Endometrium (tissue), 2 donors: ENCODE measurements around the gene TAGLN.

Experiments
- FAIRE-seq: peaks from 2 replicates; lab custom pipeline; 2012; peaks lifted over from hg19 to GRCh38; lab: Jason Lieb, UNC
- donor health status: control.
- donor health status: control.

Gene TAGLN

GRCh38 chr11:117199053-117199915 lies at the start of gene TAGLN:
Gene TAGLN (plus strand): TSS chr11:117199370. CDS start chr11:117203014, 3,644 bp downstream.
- FAIRE-seq, result peak; percentile 29

DNA sequence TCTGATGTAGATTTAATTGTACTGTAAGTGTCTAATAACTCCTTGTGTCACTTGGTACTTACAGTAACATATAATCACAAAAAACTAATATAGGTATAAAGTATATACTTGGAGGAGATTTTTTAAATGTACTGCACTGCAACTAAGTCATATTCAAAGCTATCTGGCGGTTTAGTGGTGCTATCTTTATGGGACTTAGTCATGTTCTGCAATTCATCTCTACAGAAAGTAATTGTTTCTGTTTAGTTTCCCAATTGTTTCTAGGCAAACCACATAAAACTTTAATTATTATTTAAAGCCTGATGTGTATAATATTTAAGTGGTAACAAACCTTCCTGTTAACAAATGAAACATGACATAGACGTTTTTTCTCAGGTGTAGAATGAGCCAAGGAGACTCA lies 47.1 kb upstream of the TAGLN start:
- FAIRE-seq, result no peak

GRCh38 chr11:117154468-117154867 lies 44.7 kb upstream of the TAGLN start:
- FAIRE-seq, result no peak

GRCh38 chr11:117157507-117157906 lies 41.7 kb upstream of the TAGLN start:
- no peak for FAIRE-seq

DNA sequence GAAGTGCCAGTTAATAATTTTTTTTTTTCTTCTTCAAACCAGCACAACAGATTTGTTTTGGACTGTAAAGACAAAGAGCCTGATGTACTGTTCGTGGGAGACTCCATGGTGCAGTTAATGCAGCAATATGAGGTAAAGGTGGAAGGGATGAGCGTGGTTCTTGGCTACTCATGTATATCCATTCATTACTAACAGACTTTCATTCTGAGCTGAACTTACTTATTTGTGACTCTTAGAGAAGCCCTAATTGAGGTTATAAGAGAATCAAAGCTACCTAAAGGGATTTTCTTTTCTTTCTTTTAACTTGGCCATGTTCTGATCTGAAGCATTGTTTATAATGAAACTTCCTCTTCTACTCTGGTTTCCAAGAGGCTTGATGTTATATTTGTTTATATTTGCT lies 39.3 kb upstream of the TAGLN start:
- no peak for FAIRE-seq

DNA sequence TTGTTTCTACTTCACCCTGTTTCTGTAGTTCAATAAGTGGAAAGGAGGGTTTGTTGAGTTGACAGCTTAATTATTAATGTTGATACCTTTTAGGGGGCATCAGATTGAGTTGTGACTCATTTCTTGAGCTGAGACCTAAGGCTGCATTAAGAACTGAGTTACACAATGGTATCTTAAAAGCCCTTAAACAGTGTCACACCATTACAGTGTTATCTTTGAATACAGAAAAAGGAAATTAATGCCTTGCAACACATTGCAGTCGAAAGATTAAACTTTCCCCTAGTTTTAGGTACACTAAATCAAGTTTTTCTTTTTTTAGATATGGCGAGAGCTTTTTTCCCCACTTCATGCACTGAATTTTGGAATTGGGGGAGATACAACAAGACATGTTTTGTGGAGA lies 38.3 kb upstream of the TAGLN start:
- FAIRE-seq, result no peak

- no peak for FAIRE-seq
Observed at GRCh38 chr11:117166491-117166890, 32.7 kb upstream of the TAGLN start.

GRCh38 chr11:117169736-117170135 lies 29.4 kb upstream of the TAGLN start:
- FAIRE-seq, result no peak

GRCh38 chr11:117170210-117170609 lies 29.0 kb upstream of the TAGLN start:
- FAIRE-seq, result no peak

DNA sequence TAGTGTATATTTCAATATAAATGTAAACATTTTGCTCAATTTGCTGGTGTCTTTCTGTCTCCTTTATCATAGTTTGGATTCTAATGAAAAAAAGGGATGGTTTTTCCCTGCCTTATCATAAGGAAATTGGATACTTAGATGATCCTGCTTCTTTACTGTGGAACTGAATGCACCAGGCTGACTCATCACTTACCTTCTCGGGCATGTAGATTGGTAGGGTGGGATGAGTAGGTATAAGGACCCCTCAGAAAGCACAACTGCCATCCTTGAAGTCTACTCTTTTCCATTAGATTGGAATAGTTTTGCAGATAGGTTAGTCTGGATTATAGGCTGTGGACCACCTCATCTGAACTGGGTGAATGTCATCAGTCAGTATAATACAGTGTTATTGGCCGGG lies 28.2 kb upstream of the TAGLN start:
- FAIRE-seq, result no peak

- FAIRE-seq, result no peak
Observed at GRCh38 chr11:117171404-117172061, 27.6 kb upstream of the TAGLN start.

GRCh38 chr11:117172724-117173421 lies 26.3 kb upstream of the TAGLN start:
- no peak for FAIRE-seq

GRCh38 chr11:117175104-117175503 lies 24.1 kb upstream of the TAGLN start:
- no peak for FAIRE-seq

- FAIRE-seq, result no peak
Observed at GRCh38 chr11:117175781-117176180, 23.4 kb upstream of the TAGLN start.

DNA sequence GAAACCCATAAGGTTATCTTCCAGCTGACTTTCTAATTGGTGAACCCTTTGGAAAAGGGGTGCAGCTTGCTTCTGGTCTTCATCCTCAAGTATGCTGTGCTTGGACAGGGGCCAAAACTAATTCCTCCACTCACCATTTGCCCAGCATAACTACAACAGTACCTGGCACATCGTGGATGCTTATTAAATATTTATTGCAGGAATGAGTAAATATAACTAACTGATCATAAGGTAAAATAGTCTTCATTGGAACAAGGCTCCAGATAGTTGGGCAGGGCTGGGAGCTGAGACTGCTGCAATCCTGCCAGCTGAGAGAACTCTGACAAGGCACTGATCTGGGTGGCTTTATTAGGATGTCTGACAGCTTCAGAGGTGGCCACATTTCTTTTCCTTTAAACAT lies 23.0 kb upstream of the TAGLN start:
- no peak for FAIRE-seq

DNA sequence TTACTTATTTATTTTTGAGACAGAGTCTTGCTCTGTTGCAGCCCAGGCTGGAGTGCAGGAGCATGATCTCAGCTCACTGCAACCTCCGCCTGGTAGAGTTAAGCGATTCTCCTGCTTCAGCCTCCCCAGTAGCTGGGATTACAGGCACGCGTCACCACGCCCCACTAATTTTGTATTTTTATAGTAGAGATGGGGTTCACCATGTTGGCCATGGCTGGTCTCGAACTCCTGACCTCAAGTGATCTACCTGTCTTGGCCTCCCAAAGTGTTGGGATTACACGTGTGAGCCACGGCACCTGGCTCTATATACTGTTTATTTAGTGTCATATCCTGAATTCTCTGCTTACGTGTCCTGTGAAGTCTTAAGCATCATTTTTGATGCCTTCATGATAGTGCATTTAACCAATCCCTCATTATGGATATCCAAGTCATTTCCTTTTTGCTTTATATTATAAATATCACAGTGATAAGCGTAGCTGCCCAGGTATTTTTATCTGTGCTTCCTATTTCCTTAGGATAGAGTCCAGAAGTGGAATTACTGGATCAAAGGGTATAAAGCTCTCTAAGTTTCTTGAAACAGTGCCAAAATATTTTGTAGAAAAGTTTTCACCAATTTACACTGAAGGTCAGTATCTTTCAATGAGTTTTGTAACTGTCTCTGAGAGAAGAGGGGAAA lies 21.5 kb upstream of the TAGLN start:
- peak; percentile 8 for FAIRE-seq

DNA sequence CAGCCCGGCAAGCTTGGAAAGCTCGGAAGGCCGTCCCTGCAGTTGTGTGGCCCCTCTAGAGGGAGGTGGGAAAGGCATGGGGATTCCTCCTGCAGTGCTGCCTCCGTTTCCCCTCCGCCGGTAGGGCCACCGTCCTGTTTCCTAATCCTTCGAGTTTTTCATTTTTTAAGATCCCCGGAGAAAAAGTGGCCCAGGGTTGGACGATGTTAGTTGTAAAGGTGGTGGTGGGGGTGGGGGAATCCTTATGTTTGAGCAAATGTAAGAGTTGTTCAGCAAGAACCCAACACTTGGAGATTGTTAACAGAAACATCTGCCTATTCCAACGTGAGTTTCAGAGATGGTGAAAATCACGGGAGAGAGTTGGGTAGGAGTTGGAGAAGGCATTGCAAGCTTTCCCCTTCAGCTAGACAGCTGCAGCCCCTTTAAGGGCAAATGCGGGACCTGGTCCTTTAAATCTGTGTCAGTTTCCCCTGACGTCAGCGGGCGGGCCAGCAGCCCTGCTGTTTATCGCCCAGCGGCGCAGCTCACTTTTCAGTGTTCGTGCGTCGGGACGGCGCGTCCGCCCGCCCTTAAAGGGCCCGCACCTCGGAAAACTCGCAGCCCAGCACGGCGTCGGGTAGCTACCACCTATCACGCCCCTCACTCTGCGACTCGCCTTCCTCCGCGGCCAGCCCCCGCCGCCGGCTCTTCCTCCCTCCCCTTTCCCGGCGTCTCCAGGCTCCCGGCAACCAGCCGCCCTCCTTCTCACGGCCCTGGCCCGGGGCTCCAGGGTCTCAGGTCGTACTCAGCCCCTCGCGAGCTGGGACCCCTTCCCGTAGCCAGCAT lies 20.7 kb upstream of the TAGLN start, which contains the start of gene SIDT2:
SIDT2 (plus strand) TSS at position 534 of the 825 bp plus-strand sequence. CDS start 521 bp downstream, outside the sequence.
- peak; percentile 88 for FAIRE-seq

DNA sequence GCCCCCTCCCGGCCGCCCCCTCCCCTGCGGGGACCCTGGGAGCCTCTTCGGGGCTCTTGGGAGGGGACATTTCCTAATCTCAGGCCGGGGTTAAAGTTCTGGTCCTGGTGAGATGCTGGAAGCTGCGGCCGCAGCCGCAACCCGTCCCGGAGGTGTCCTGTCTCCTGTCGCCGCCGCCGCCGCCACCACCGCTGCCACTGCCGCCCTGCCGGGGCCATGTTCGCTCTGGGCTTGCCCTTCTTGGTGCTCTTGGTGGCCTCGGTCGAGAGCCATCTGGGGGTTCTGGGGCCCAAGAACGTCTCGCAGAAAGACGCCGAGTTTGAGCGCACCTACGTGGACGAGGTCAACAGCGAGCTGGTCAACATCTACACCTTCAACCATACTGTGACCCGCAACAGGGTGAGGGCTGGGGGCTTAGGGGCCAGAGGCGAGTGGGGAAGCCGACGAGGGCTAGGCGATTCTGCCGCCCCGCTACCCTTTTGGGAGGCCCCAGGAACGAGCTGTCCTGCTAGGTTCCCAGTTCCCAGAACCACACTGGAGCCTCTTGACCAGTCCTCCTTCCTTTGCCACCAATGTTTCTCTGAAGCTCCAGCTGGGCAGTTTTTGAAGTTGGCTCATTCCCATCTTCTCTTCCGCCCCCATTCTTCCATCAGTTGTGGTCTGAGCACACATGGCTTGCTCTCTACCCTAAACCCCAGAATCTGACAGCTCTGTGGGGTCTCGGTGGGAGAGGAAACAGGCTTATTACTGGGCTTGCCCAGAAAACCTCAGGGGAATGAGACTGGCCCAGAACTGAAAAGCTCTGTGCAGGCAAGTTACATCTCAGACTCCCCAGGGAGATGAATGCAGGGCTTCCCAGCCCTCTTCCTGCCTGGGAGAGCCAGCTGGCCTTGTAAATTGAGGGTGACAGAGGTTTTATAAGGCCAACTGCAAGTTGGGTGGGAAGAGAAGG lies 19.8 kb upstream of the TAGLN start:
- no peak for FAIRE-seq

- FAIRE-seq, result no peak
Observed at GRCh38 chr11:117180020-117180419, 19.1 kb upstream of the TAGLN start.
